Panc1 (cell line): Measurements from ENCODE around the gene PPFIA4. TPM values are rescaled to one million over a fixed set of nuclear protein-coding genes. Genes with fewer than 3 reads are reported as not detected.

Experiments
- ATAC-seq: fragments of 200-7000 bp; cut with Tn5 transposase; 2 replicates; pipeline ENCODE4 v1.9.1; 2020; ENCODE audit warnings: mild to moderate bottlenecking, moderate library complexity
- BruUV-seq: library from RNA; stranded (reverse); fragments of 400-500 nt; replicated peaks from 2 replicates; lab custom pipeline; 2021; lab: Mats Ljungman, UMichigan
- CTCF ChIA-PET: fragments of 300-600 bp; sonication (Branson Sonifier 250); formaldehyde crosslinking; loops from one replicate; lab custom pipeline; 2022; ENCODE audit warnings: antibody characterized with exemption; lab: Charles Lee
- POLR2A ChIA-PET: fragments of 300-600 bp; sonication (Branson Sonifier 250); formaldehyde crosslinking; loops from one replicate; lab custom pipeline; 2022; ENCODE audit warnings: antibody characterized with exemption; lab: Charles Lee
- DNase-seq: peaks from one replicate; pipeline ENCODE4 v3.0.0-alpha.2; 2010; ENCODE audit warnings: low read depth, low spot score
- H3K27ac ChIP-seq: 2 replicates; pipeline ENCODE4 v1.5.1; 2011; ENCODE audit warnings: mild to moderate bottlenecking, low read length, inconsistent platforms
- H3K27me3 ChIP-seq: fragments of 200-500 bp; sonication (Bioruptor generic); 2 replicates; pipeline ENCODE4 v1.6.0; 2014; ENCODE audit warnings: low read length, inconsistent platforms; ENCODE audit not compliant: control insufficient read depth, insufficient read depth
- H3K36me3 ChIP-seq: fragments of 200-500 bp; sonication (Bioruptor generic); 2 replicates; pipeline ENCODE4 v1.5.1; 2014; ENCODE audit warnings: inconsistent platforms, mild to moderate bottlenecking, low read length, moderate library complexity; ENCODE audit not compliant: control insufficient read depth, insufficient read depth
- H3K4me1 ChIP-seq: 2 replicates; pipeline ENCODE4 v1.5.1; 2011; ENCODE audit warnings: inconsistent platforms, mild to moderate bottlenecking, low read length, moderate library complexity; ENCODE audit not compliant: control insufficient read depth, insufficient read depth
- H3K4me3 ChIP-seq, 2 experiments: 2 replicates each; pipeline ENCODE4 v1.5.1; 2011 to 2012; ENCODE audit warnings: low read depth in 2 of 2, low read length in 2 of 2, mild to moderate bottlenecking in 2 of 2, inconsistent platforms in 1 of 2, moderate library complexity in 1 of 2
- H3K9me3 ChIP-seq: fragments of 200-500 bp; sonication (Bioruptor generic); 2 replicates; pipeline ENCODE4 v1.5.1; 2014; ENCODE audit warnings: low read depth, mild to moderate bottlenecking, inconsistent platforms, low read length, moderate library complexity; ENCODE audit not compliant: control insufficient read depth, insufficient read depth
- POLR2AphosphoS5 ChIP-seq: IDR thresholded peaks from 2 replicates; pipeline ENCODE4 v1.6.1; 2012; ENCODE audit warnings: mild to moderate bottlenecking, low read depth, low read length, moderate library complexity
- SIN3A ChIP-seq: IDR thresholded peaks from 2 replicates; pipeline ENCODE4 v1.6.1; 2012; ENCODE audit warnings: low read depth, mild to moderate bottlenecking, low read length, moderate library complexity, borderline replicate concordance; ENCODE audit not compliant: insufficient read depth
- TCF7L2 ChIP-seq: IDR thresholded peaks from 2 replicates; pipeline ENCODE4 v1.6.1; 2011; ENCODE audit warnings: mild to moderate bottlenecking, low read depth, low read length, inconsistent platforms
- in situ Hi-C: cut with HindIII; loops from 2 replicates; pipeline ENCODE4 v1.10.0; 2016; ENCODE audit warnings: low sequenced_read_pairs, low pct_unique_long_range_greater_than_20kb
- intact Hi-C: fragments of 100-400 bp; cut with micrococcal nuclease; formaldehyde crosslinking; loops from one replicate; pipeline ENCODE4 v1.10.0; 2022; ENCODE audit not compliant: unreplicated experiment
- total RNA-seq: library from RNA; stranded (reverse); gene quantifications from one replicate; pipeline ENCODE4 v1.2.1, GENCODE V29; 2021; ENCODE audit not compliant: unreplicated experiment
- TF ChIP-seq, protein P1 (sequence below), 2 experiments: IDR thresholded peaks; 2 replicates each; pipeline ENCODE4 v1.6.1; 2011 to 2012; ENCODE audit warnings: low read depth in 2 of 2, control low read depth in 1 of 2, low read length in 1 of 2, mild to moderate bottlenecking in 1 of 2, moderate library complexity in 1 of 2; ENCODE audit not compliant: insufficient read depth in 1 of 2
- TF ChIP-seq, protein P2 (sequence below): fragments of 450-650 bp; IDR thresholded peaks from 2 replicates; pipeline ENCODE4 v1.5.1; 2017; ENCODE audit warnings: mild to moderate bottlenecking

The PPFIA4 gene
- total RNA-seq, 1 experiment from 2014 or later: 1.9 TPM

DNA sequence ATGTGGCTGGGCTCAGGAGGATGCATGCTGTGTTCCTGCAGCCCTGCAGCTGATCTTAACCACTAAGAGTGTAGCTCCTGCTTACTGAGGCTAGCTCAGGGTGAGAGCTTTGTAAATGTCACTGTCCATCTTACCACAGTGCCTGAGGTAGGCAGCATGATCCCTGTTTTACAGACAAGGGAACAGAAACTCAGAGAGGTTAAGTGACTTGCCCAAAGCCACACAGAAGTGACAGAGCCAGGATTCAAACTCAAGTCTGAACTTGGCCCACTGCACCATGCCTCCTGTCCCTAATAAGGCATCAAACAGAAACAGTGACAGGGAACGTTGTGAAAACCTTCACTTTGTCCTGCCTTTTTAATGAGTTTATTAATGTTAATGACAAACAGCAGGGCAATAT lies 27.9 kb downstream of the PPFIA4 start:
- H3K27me3 ChIP-seq: no peaks in the 10 kb centered on the region
- in situ Hi-C loops (no loop called here), intact Hi-C loops (no loop called here)
- no peaks in the 10 kb centered on the region for H3K4me1 ChIP-seq
- no TSS peak for BruUV-seq
- no peak overlapping the region for H3K4me3 ChIP-seq
- POLR2A ChIA-PET: interaction anchor here (0.7 kb wide), 1 partner anchor 193 kb away, joined by 4 read pairs; no protein-coding TSS in a partner anchor
- CTCF ChIA-PET: interaction anchor here (0.5 kb wide), 1 partner anchor 258 kb away, joined by 4 read pairs; no protein-coding TSS in a partner anchor
- TF ChIP-seq, protein P1, sequence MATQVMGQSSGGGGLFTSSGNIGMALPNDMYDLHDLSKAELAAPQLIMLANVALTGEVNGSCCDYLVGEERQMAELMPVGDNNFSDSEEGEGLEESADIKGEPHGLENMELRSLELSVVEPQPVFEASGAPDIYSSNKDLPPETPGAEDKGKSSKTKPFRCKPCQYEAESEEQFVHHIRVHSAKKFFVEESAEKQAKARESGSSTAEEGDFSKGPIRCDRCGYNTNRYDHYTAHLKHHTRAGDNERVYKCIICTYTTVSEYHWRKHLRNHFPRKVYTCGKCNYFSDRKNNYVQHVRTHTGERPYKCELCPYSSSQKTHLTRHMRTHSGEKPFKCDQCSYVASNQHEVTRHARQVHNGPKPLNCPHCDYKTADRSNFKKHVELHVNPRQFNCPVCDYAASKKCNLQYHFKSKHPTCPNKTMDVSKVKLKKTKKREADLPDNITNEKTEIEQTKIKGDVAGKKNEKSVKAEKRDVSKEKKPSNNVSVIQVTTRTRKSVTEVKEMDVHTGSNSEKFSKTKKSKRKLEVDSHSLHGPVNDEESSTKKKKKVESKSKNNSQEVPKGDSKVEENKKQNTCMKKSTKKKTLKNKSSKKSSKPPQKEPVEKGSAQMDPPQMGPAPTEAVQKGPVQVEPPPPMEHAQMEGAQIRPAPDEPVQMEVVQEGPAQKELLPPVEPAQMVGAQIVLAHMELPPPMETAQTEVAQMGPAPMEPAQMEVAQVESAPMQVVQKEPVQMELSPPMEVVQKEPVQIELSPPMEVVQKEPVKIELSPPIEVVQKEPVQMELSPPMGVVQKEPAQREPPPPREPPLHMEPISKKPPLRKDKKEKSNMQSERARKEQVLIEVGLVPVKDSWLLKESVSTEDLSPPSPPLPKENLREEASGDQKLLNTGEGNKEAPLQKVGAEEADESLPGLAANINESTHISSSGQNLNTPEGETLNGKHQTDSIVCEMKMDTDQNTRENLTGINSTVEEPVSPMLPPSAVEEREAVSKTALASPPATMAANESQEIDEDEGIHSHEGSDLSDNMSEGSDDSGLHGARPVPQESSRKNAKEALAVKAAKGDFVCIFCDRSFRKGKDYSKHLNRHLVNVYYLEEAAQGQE (IDR thresholded peaks at IDR 0.05; ENCODE audit: insufficient read depth in 1 of 2, low read depth in 2 of 2, low read length in 1 of 2): no peak
- TF ChIP-seq POLR2AphosphoS5: no peak
- no peak for TF ChIP-seq TCF7L2
- TF ChIP-seq, protein P2, sequence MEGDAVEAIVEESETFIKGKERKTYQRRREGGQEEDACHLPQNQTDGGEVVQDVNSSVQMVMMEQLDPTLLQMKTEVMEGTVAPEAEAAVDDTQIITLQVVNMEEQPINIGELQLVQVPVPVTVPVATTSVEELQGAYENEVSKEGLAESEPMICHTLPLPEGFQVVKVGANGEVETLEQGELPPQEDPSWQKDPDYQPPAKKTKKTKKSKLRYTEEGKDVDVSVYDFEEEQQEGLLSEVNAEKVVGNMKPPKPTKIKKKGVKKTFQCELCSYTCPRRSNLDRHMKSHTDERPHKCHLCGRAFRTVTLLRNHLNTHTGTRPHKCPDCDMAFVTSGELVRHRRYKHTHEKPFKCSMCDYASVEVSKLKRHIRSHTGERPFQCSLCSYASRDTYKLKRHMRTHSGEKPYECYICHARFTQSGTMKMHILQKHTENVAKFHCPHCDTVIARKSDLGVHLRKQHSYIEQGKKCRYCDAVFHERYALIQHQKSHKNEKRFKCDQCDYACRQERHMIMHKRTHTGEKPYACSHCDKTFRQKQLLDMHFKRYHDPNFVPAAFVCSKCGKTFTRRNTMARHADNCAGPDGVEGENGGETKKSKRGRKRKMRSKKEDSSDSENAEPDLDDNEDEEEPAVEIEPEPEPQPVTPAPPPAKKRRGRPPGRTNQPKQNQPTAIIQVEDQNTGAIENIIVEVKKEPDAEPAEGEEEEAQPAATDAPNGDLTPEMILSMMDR: no peak
- no peak for TF ChIP-seq SIN3A
- no peak overlapping the region for H3K27ac ChIP-seq
- no peaks in the 10 kb centered on the region for H3K36me3 ChIP-seq
- no peaks in the 10 kb centered on the region for H3K9me3 ChIP-seq
- ATAC-seq: no peak
- DNase-seq: no peak

DNA sequence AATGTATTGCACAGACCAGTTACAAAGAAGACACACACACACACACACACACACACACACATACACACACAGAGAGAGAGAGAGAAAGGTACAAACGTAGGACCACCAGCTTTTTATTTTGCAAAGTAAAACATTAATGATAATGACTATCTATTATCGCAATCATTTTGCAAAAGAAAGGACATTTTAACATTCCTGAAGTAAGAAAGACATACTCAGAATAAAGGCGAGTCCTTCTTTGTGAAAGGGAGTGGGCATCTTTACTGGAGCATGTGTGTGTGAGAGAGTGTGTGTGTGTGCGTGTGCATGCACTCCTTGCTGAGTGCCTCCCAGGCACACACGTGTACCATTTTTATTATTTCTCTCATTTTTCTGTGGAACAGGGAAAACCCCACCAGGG lies 28.4 kb downstream of the PPFIA4 start:
- ATAC-seq (no peak), DNase-seq (no peak)
- POLR2A ChIA-PET: no interaction called here
- H3K4me1 ChIP-seq: no peaks in the 10 kb centered on the region
- intact Hi-C loops: no loop called here
- H3K27ac ChIP-seq: no peak overlapping the region
- in situ Hi-C loops: no loop called here
- CTCF ChIA-PET: interaction anchor here (0.5 kb wide), 1 partner anchor 258 kb away, joined by 4 read pairs; no protein-coding TSS in a partner anchor
- H3K27me3 ChIP-seq: no peaks in the 10 kb centered on the region
- no TSS peak for BruUV-seq
- TF ChIP-seq TCF7L2 (no peak), SIN3A (no peak), POLR2AphosphoS5 (no peak)
- TF ChIP-seq, protein P1 (IDR thresholded peaks at IDR 0.05; ENCODE audit: insufficient read depth in 1 of 2, low read depth in 2 of 2, low read length in 1 of 2): no peak
- TF ChIP-seq, protein P2: no peak
- no peak overlapping the region for H3K4me3 ChIP-seq
- no peaks in the 10 kb centered on the region for H3K36me3 ChIP-seq
- no peaks in the 10 kb centered on the region for H3K9me3 ChIP-seq
